Measurements from ENCODE around the gene RFPL1. TPM values are rescaled to one million over a fixed set of nuclear protein-coding genes. Genes with fewer than 3 reads are reported as not detected.

RFPL1 gene
- total RNA-seq, 1 experiment from 2014 or later: not detected

DNA sequence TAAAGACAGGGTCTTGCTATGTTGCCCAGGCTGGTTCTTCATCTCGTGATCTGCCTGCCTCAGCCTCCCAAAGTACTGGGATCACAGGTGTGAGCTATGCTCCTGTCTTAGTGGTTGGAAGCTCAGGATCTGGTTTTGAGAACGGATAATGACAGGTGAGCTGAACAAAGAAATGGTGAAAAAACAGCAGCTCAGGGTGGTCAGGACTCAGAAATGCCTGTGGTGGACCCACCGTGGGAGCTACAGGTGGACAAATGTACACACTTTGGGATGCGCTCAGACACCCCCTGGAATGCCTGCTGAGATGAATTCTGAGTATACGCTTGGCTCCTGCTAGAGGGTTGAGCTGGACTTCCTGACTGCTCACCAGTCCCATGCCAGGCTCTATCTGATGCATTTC, 9.5 kb downstream of the RFPL1 start:
- H4K20me1 ChIP-seq (ENCODE audit: insufficient read depth): no peaks in the 10 kb centered on the region
- intact Hi-C loops (cut with micrococcal nuclease; ENCODE audit: unreplicated experiment): no loop called here
- POLR2A ChIA-PET (ENCODE audit: unreplicated experiment): interaction anchor here (0.6 kb wide), 1 partner anchor 919 kb away, joined by 4 read pairs; no protein-coding TSS in a partner anchor
- H3K27ac ChIP-seq: no peak overlapping the region
- TF ChIP-seq EZH2 (IDR thresholded peaks at IDR 0.05; ENCODE audit: low read depth): no peak
- TF ChIP-seq, protein P1, sequence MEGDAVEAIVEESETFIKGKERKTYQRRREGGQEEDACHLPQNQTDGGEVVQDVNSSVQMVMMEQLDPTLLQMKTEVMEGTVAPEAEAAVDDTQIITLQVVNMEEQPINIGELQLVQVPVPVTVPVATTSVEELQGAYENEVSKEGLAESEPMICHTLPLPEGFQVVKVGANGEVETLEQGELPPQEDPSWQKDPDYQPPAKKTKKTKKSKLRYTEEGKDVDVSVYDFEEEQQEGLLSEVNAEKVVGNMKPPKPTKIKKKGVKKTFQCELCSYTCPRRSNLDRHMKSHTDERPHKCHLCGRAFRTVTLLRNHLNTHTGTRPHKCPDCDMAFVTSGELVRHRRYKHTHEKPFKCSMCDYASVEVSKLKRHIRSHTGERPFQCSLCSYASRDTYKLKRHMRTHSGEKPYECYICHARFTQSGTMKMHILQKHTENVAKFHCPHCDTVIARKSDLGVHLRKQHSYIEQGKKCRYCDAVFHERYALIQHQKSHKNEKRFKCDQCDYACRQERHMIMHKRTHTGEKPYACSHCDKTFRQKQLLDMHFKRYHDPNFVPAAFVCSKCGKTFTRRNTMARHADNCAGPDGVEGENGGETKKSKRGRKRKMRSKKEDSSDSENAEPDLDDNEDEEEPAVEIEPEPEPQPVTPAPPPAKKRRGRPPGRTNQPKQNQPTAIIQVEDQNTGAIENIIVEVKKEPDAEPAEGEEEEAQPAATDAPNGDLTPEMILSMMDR (conservative IDR thresholded peaks at IDR 0.05): no peak
- H3K36me3 ChIP-seq (ENCODE audit: low read depth): no peaks in the 10 kb centered on the region
- no peaks in the 10 kb centered on the region for H3K4me1 ChIP-seq (replicated peaks; ENCODE audit: insufficient read depth)
- no peak overlapping the region for H3K4me3 ChIP-seq
- H3F3A ChIP-seq (ENCODE audit: insufficient read depth, low read depth): no peaks in the 10 kb centered on the region
- H3K27me3 ChIP-seq (ENCODE audit: insufficient read depth, low read depth): no peaks in the 10 kb centered on the region
- no peak overlapping the region for H2AFZ ChIP-seq
- no TSS peak for BruUV-seq (replicated peaks)
- no peaks in the 10 kb centered on the region for H3K9me2 ChIP-seq (ENCODE audit: insufficient read depth)
- no peak for DNase-seq
- no peaks in the 10 kb centered on the region for H3K79me2 ChIP-seq (ENCODE audit: low read depth)
- H3K9me3 ChIP-seq (ENCODE audit: insufficient read depth, low read depth): no peaks in the 10 kb centered on the region
- no peak overlapping the region for H3K4me2 ChIP-seq
- CTCF ChIA-PET: interaction anchor here (0.5 kb wide), 1 partner anchor 51 kb away, joined by 9 read pairs; no protein-coding TSS in a partner anchor

DNA sequence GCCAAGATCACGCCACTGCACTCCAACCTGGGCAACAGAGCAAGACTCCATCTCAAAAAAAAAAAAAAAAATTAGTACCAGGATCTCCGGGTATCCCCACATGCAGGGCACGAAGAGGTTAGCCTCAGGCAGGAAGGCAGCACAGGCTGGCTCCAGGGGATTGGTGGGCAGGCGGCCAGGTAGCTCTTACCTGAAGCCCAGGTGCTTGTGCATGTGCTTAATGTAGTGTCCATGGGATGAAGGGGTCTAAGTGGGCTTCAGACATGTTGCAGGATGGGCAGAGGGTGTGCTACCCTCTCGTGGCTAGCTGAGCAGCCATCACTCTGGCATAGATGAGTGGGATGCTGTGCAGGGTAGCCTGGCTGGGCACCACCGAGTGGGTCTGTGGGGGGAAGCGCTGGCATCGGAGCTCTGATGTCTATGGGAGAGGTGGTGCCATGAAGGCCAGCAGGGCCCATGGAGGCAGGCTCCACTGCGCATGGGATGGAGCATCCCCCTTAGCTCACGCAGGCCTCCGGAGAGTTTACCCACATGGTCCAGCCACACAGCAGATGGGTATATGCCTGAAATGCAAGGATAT, 11.0 kb downstream of the RFPL1 start:
- intact Hi-C loops (cut with micrococcal nuclease; ENCODE audit: unreplicated experiment): no loop called here
- Histone ChIP-seq H3K4me2 (no peak overlapping the region), H3K27ac (no peak overlapping the region), H3K79me2 (ENCODE audit: low read depth) (no peaks in the 10 kb centered on the region), H3K9me2 (ENCODE audit: insufficient read depth) (no peaks in the 10 kb centered on the region), H3K4me3 (no peak overlapping the region), H3K9me3 (ENCODE audit: insufficient read depth, low read depth) (no peaks in the 10 kb centered on the region), H2AFZ (no peak overlapping the region), H3K4me1 (replicated peaks; ENCODE audit: insufficient read depth) (no peaks in the 10 kb centered on the region), H3K36me3 (ENCODE audit: low read depth) (no peaks in the 10 kb centered on the region), H3F3A (ENCODE audit: insufficient read depth, low read depth) (no peaks in the 10 kb centered on the region), H4K20me1 (ENCODE audit: insufficient read depth) (no peaks in the 10 kb centered on the region), H3K27me3 (ENCODE audit: insufficient read depth, low read depth) (no peaks in the 10 kb centered on the region)
- ChIA-PET CTCF (no interaction called here), POLR2A (ENCODE audit: unreplicated experiment) (no interaction called here)
- DNase-seq: no peak
- no TSS peak for BruUV-seq (replicated peaks)
- no peak for TF ChIP-seq EZH2 (IDR thresholded peaks at IDR 0.05; ENCODE audit: low read depth)
- TF ChIP-seq, protein P1 (conservative IDR thresholded peaks at IDR 0.05): no peak

DNA sequence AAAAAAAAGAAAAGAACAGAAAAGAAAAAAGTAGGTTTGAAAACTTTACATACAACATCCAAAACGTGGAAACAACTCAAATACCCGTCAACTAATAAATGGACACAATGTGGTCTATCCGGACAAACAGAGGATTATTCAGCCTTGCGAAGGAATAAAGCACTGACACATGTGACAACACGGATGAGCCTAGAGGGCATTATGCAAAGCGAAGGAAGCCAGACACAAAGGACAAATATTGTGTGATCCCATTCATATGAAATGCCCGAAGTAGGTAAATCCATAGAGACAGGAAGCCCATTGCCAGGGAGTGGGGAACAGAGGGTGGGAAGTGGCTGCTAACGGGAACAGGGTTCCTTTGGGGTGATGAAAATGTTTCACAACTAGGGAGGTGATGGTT, 11.8 kb downstream of the RFPL1 start:
- no peak overlapping the region for H2AFZ ChIP-seq
- H3K36me3 ChIP-seq (ENCODE audit: low read depth): no peaks in the 10 kb centered on the region
- DNase-seq: no peak
- no peaks in the 10 kb centered on the region for H3F3A ChIP-seq (ENCODE audit: insufficient read depth, low read depth)
- intact Hi-C loops (cut with micrococcal nuclease; ENCODE audit: unreplicated experiment): no loop called here
- H3K4me3 ChIP-seq: no peak overlapping the region
- no peaks in the 10 kb centered on the region for H3K4me1 ChIP-seq (replicated peaks; ENCODE audit: insufficient read depth)
- no TSS peak for BruUV-seq (replicated peaks)
- H3K4me2 ChIP-seq: no peak overlapping the region
- CTCF ChIA-PET: no interaction called here
- no peaks in the 10 kb centered on the region for H3K9me3 ChIP-seq (ENCODE audit: insufficient read depth, low read depth)
- TF ChIP-seq, protein P1 (conservative IDR thresholded peaks at IDR 0.05): no peak
- TF ChIP-seq EZH2 (IDR thresholded peaks at IDR 0.05; ENCODE audit: low read depth): no peak
- no peaks in the 10 kb centered on the region for H3K79me2 ChIP-seq (ENCODE audit: low read depth)
- no peaks in the 10 kb centered on the region for H3K9me2 ChIP-seq (ENCODE audit: insufficient read depth)
- H3K27ac ChIP-seq: no peak overlapping the region
- H4K20me1 ChIP-seq (ENCODE audit: insufficient read depth): no peaks in the 10 kb centered on the region
- POLR2A ChIA-PET (ENCODE audit: unreplicated experiment): no interaction called here
- H3K27me3 ChIP-seq (ENCODE audit: insufficient read depth, low read depth): no peaks in the 10 kb centered on the region

Measured in PC-9 (cell line).